Esophagus squamous epithelium (tissue), 5 donors: ENCODE data around the gene DENND5B. TPM values are rescaled to one million over a fixed set of nuclear protein-coding genes. Genes with fewer than 3 reads are reported as not detected.

Source experiments
- DNase-seq: peaks from one replicate; lab custom pipeline; 2025; lab: John Stamatoyannopoulos, UW
- H3K27ac ChIP-seq, 4 donors: fragments of 200-600 bp; sonication (generic); one replicate each; pipeline ENCODE4 v1.5.1; 2016 to 2019; ENCODE audit warnings: mild to moderate bottlenecking in 1 of 4
- H3K27me3 ChIP-seq, 4 donors: fragments of 200-600 bp; sonication (generic); 1 replicate in 3 of 4; 2 replicates in 1 of 4; pipeline versions ENCODE4 v1.5.1 to v1.6.0; 2017 to 2021; ENCODE audit warnings: antibody characterized with exemption in 1 of 4
- H3K36me3 ChIP-seq, 3 donors: fragments of 200-600 bp; sonication (generic); one replicate each; pipeline ENCODE4 v1.5.1; 2016 to 2019
- H3K4me1 ChIP-seq, 3 donors: fragments of 200-600 bp; sonication (generic); one replicate each; pipeline ENCODE4 v1.5.1; 2017 to 2019
- H3K4me3 ChIP-seq, 4 donors: fragments of 200-600 bp; sonication (generic); 1 replicate in 3 of 4; 2 replicates in 1 of 4; pipeline ENCODE4 v1.5.1; 2016 to 2019; ENCODE audit warnings: mild to moderate bottlenecking in 2 of 4, moderate library complexity in 1 of 4
- H3K9me3 ChIP-seq, 3 donors: fragments of 200-600 bp; sonication (generic); one replicate each; pipeline ENCODE4 v1.5.1; 2016 to 2019
- POLR2A ChIP-seq, 4 donors: fragments of 450-650 bp; IDR thresholded peaks; one replicate each; pipeline ENCODE4 v1.6.1; 2017; ENCODE audit warnings: antibody characterized with exemption in 4 of 4, mild to moderate bottlenecking in 4 of 4, moderate library complexity in 3 of 4
- WGBS, 2 donors: methylation state at CpG; one replicate each; pipeline ENCODE4 v1.1.5; 2018; 5-methylcytosine and 5-hydroxymethylcytosine counted together
- intact Hi-C: fragments of 100-400 bp; cut with DNase I; formaldehyde crosslinking; loops from one replicate; pipeline ENCODE4 v1.15.0; 2022
- total RNA-seq, 4 donors: library from RNA; depleted of rRNA; stranded (reverse); fragments of >200 nt; gene quantifications; one replicate each; pipeline ENCODE4 v1.1.0, GENCODE V29; 2016
- TF ChIP-seq, protein P1 (sequence below), 6 experiments: fragments of 450-650 bp in 4 of 6; fragments of 200-600 bp in 2 of 6; sonication (generic) in 2 of 6; IDR thresholded peaks; one replicate each; pipeline ENCODE4 v1.5.1; 2016 to 2019; ENCODE audit warnings: antibody characterized with exemption in 6 of 6, mild to moderate bottlenecking in 4 of 6, moderate library complexity in 4 of 6
- donor health status: DM: yes; HTN: yes; CAD: no.

The DENND5B gene
- total RNA-seq, 4 donors from 2014 or later = 0.38 to 5.3 (median 1.5) TPM

DNA sequence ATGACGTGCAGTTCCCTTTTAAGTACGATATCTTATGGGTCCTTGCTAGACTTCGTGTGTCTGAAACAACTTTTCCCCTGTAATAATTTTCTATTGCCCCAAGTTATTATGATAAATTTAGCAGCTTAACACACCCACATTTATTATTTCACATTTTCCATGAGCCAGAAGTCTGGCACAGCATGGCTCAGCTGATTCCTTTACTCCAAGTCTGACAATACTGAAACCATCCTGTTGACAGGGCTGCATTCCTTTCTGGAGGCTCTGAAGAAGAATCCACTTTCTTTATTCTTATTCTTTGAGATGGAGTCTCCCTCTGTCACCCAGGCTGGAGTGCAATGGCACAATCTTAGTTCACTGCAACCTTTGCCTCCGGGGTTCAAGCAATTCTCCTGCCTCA is 80.9 kb downstream of the DENND5B start:
- Histone ChIP-seq H3K4me3 (no peak overlapping the region), H3K27ac (no peak overlapping the region), H3K9me3 (peaks cover 0 to 4% (median under 1%) of the 10 kb centered on the region in 3 donors), H3K4me1 (no peaks in the 10 kb centered on the region), H3K36me3 (no peaks in the 10 kb centered on the region), H3K27me3 (no peaks in the 10 kb centered on the region)
- TF ChIP-seq, protein P1, sequence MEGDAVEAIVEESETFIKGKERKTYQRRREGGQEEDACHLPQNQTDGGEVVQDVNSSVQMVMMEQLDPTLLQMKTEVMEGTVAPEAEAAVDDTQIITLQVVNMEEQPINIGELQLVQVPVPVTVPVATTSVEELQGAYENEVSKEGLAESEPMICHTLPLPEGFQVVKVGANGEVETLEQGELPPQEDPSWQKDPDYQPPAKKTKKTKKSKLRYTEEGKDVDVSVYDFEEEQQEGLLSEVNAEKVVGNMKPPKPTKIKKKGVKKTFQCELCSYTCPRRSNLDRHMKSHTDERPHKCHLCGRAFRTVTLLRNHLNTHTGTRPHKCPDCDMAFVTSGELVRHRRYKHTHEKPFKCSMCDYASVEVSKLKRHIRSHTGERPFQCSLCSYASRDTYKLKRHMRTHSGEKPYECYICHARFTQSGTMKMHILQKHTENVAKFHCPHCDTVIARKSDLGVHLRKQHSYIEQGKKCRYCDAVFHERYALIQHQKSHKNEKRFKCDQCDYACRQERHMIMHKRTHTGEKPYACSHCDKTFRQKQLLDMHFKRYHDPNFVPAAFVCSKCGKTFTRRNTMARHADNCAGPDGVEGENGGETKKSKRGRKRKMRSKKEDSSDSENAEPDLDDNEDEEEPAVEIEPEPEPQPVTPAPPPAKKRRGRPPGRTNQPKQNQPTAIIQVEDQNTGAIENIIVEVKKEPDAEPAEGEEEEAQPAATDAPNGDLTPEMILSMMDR (IDR thresholded peaks at IDR 0.05) = no peak
- no peak for TF ChIP-seq POLR2A (IDR thresholded peaks at IDR 0.05)
- DNase-seq = no peak
- 65 to 81% methylated on average over 4 of the region's 4 CpGs for WGBS, 2 donors
- intact Hi-C loops = no loop called here

DNA sequence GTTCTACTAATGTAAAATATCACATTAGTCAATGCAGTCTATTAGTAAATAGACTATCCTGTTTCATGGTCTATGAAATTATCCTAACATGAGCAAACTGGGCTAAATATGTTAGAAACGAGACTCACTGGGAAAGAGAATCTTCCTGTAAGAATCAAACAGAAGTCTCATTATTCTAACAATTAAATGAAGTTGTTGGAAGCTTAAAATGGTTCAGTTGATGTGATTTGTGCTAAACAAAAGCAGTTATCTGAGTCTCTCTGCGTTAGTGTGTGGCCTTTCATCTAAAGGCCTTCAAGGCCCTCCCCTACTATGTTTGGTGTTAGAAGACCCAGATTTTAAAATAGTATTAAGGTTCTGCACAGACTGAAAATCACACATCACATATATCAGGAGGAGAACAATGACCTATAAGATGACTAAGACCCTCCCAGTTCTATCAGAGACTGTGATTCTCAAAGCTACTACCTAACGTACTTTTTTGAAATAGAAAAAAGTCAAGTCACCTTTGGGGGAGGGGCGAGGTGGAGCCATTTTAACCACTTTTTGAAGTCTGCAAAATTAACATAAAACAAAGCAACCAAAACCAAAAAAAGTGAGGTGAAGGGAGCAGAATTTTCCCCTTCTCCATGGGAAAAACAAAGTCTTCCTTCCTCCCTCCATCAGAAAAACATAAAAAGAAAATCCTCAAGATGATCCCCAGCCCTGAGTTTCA is 82.3 kb downstream of the DENND5B start:
- no peak overlapping the region for H3K27ac ChIP-seq
- TF ChIP-seq, protein P1 (IDR thresholded peaks at IDR 0.05) = no peak
- no peak for TF ChIP-seq POLR2A (IDR thresholded peaks at IDR 0.05)
- 78 to 79% methylated on average over 4 of the region's 4 CpGs for WGBS, 2 donors
- H3K27me3 ChIP-seq = no peaks in the 10 kb centered on the region
- no peaks in the 10 kb centered on the region for H3K4me1 ChIP-seq
- H3K36me3 ChIP-seq = no peaks in the 10 kb centered on the region
- H3K4me3 ChIP-seq = no peak overlapping the region
- H3K9me3 ChIP-seq = peaks cover 0 to 5% (median 3%) of the 10 kb centered on the region in 3 donors
- intact Hi-C loops = no loop called here
- no peak for DNase-seq

DNA sequence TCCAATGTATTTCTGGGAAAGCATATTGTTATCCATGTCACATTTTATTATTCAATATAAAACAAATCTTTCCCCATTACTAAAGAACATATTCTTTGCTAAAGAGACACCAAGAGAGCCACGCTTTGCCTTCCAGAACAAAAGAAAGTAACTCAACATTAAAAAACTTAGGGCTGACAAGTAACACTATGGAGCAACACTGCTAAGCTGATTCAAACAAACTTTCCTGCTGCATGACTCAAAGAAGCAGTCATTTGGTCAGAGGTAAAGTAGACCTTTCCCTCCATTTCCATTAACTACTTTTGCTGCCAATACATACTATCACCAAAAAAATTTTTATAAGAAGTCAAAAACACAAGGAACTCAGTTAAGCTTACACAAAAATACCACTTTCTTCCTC is 83.0 kb downstream of the DENND5B start:
- DNase-seq = no peak
- H3K9me3 ChIP-seq = peaks cover 0 to 5% (median 3%) of the 10 kb centered on the region in 3 donors
- intact Hi-C loops = no loop called here
- H3K36me3 ChIP-seq = no peaks in the 10 kb centered on the region
- no peaks in the 10 kb centered on the region for H3K27me3 ChIP-seq
- H3K4me3 ChIP-seq = no peak overlapping the region
- TF ChIP-seq POLR2A (IDR thresholded peaks at IDR 0.05) = no peak
- TF ChIP-seq, protein P1 (IDR thresholded peaks at IDR 0.05) = no peak
- 84 to 89% methylated on average over 1 of the region's 1 CpG for WGBS, 2 donors
- H3K4me1 ChIP-seq = no peaks in the 10 kb centered on the region
- H3K27ac ChIP-seq = no peak overlapping the region

DNA sequence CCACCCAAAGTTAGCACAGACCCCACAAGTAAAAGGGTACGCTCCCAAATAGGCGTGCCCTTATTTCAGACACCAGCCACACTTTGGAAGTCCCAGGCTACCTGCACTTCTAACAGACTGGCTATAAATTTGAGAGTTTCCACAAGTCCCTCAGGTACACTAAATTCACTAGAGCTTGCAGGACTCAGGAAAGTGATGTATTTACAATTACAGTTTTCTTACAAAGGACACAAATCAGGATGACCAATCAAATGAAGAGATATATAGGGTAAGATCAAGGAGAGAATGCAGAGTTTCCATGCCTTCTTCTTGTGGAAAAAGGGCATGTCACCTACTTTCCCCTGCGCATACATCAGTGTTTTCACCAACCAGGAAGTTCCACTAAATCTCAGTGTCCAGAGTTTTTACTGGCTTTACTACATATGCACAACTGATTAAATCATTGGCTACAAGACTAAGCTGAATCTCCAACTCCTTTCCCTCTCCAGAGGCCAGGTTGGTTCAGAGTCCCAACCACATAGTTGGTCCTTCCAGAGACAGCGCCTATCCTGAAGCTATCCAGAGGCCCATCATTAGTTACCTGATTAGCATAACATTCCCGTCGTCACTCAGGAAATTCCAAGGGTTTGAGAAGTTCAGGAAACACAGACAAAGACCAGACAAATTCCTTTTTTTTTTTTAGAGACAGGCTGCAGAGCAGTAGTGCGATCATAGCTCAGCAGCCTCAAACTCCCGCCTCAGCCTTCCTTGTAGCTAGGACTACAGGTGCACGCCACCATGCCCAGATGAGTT is 84.2 kb downstream of the DENND5B start:
- TF ChIP-seq, protein P1 (IDR thresholded peaks at IDR 0.05) = no peak
- no peak for TF ChIP-seq POLR2A (IDR thresholded peaks at IDR 0.05)
- Histone ChIP-seq H3K27me3 (no peaks in the 10 kb centered on the region), H3K36me3 (no peaks in the 10 kb centered on the region), H3K4me3 (no peak overlapping the region), H3K9me3 (peaks cover 0 to 5% (median 3%) of the 10 kb centered on the region in 3 donors), H3K4me1 (no peaks in the 10 kb centered on the region), H3K27ac (no peak overlapping the region)
- WGBS, 2 donors = 89 to 92% methylated on average over 9 of the region's 9 CpGs
- DNase-seq = no peak
- intact Hi-C loops = no loop called here
